Mammary epithelial cell (primary cell): ENCODE data around the gene STAMBPL1.

Experiments
- EZH2 ChIP-seq: IDR thresholded peaks from 2 replicates; pipeline ENCODE4 v1.6.1; 2012; ENCODE audit warnings: low read length, inconsistent platforms, borderline replicate concordance
- TF ChIP-seq, protein P1 (sequence below), 2 donors: IDR thresholded peaks in 1 of 2; conservative IDR thresholded peaks in 1 of 2; 2 replicates each; pipeline ENCODE4 v1.5.1; 2011 to 2012; ENCODE audit warnings: inconsistent platforms in 2 of 2, low read length in 2 of 2, mild to moderate bottlenecking in 2 of 2, control low read depth in 1 of 2, low read depth in 1 of 2; ENCODE audit not compliant: insufficient read depth in 1 of 2; ENCODE audit errors: extremely low read depth in 1 of 2

DNA sequence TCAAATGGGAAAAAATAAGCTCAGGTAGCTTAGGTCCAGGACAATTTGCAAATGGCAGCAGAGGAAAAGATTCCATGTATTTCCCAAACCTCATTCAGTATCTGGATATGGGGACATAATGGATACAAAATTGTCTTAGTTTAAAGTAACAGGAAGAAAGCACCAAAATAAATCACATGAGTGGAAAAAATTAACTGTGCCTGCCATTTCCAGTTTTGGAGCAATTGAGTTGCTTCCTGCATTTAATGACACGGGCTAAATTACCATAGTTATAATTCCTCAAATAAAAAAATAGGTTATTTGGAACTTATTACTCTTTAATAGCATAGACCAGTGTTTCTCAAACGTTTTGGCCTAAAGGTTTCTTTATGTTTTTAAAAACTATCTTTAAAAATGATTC lies 6.3 kb upstream of the STAMBPL1 start:
- TF ChIP-seq, protein P1, sequence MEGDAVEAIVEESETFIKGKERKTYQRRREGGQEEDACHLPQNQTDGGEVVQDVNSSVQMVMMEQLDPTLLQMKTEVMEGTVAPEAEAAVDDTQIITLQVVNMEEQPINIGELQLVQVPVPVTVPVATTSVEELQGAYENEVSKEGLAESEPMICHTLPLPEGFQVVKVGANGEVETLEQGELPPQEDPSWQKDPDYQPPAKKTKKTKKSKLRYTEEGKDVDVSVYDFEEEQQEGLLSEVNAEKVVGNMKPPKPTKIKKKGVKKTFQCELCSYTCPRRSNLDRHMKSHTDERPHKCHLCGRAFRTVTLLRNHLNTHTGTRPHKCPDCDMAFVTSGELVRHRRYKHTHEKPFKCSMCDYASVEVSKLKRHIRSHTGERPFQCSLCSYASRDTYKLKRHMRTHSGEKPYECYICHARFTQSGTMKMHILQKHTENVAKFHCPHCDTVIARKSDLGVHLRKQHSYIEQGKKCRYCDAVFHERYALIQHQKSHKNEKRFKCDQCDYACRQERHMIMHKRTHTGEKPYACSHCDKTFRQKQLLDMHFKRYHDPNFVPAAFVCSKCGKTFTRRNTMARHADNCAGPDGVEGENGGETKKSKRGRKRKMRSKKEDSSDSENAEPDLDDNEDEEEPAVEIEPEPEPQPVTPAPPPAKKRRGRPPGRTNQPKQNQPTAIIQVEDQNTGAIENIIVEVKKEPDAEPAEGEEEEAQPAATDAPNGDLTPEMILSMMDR (conservative IDR thresholded peaks at IDR 0.05 in 1 of 2, IDR thresholded peaks at IDR 0.05 in 1 of 2; ENCODE audit: extremely low read depth in 1 of 2, insufficient read depth in 1 of 2, low read depth in 1 of 2, low read length in 2 of 2) = no peak
- no peak for TF ChIP-seq EZH2
